Naive B cell (primary cell): ENCODE data around the gene RELL1. TPM values are rescaled to one million over a fixed set of nuclear protein-coding genes. Genes with fewer than 3 reads are reported as not detected.
A peak's percentile ranks its signal among the peaks of the same experiment; 100 is the strongest.

Experiments
- ATAC-seq, 2 donors: fragments of 150-1000 bp; cut with Tn5 transposase; 2 replicates each; pipeline ENCODE4 v1.10.0; 2021; ENCODE audit warnings: low read depth in 2 of 2, mild to moderate bottlenecking in 2 of 2, moderate library complexity in 2 of 2
- DNase-seq: peaks from one replicate; pipeline ENCODE4 v3.0.0; 2022
- H3K27ac Mint-ChIP-seq, 6 donors: one replicate each; pipeline ENCODE4 v1.8.0; 2020 to 2022; ENCODE audit warnings: mild to moderate bottlenecking in 6 of 6, mixed read lengths in 6 of 6, moderate library complexity in 5 of 6, inconsistent platforms in 2 of 6
- H3K27me3 Mint-ChIP-seq, 3 donors: one replicate each; pipeline ENCODE4 v1.8.0; 2021 to 2022; ENCODE audit warnings: mixed read lengths in 3 of 3, mild to moderate bottlenecking in 1 of 3
- H3K36me3 Mint-ChIP-seq, 2 donors: one replicate each; pipeline ENCODE4 v1.8.0; 2020 to 2022; ENCODE audit warnings: mixed read lengths in 2 of 2, inconsistent platforms in 1 of 2, mild to moderate bottlenecking in 1 of 2
- H3K4me1 Mint-ChIP-seq, 3 donors: one replicate each; pipeline ENCODE4 v1.8.0; 2020 to 2022; ENCODE audit warnings: mixed read lengths in 3 of 3, inconsistent platforms in 1 of 3, mild to moderate bottlenecking in 1 of 3, moderate library complexity in 1 of 3
- H3K4me3 Mint-ChIP-seq, 8 donors: one replicate each; pipeline ENCODE4 v1.8.0; 2020 to 2022; ENCODE audit warnings: mild to moderate bottlenecking in 8 of 8, mixed read lengths in 8 of 8, moderate library complexity in 8 of 8, inconsistent platforms in 2 of 8
- H3K9me3 Mint-ChIP-seq, 7 donors: one replicate each; pipeline ENCODE4 v1.8.0; 2020 to 2022; ENCODE audit warnings: mixed read lengths in 7 of 7, mild to moderate bottlenecking in 5 of 7, inconsistent platforms in 2 of 7, moderate library complexity in 1 of 7
- polyA plus RNA-seq, 6 donors: library from polyadenylated mRNA; unstranded; fragments of 300-500 nt; fragmentation: Illumina TruSeq; gene quantifications; one replicate each; pipeline ENCODE4 v1.2.3, GENCODE V29; 2021; ENCODE audit warnings: low read depth in 6 of 6

Gene RELL1, protein sequence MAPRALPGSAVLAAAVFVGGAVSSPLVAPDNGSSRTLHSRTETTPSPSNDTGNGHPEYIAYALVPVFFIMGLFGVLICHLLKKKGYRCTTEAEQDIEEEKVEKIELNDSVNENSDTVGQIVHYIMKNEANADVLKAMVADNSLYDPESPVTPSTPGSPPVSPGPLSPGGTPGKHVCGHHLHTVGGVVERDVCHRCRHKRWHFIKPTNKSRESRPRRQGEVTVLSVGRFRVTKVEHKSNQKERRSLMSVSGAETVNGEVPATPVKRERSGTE
- 1 to 10 TPM in 1 of 6 donors, under 1 TPM in 3, not detected in 2; 0.32 to 1.2 (median 0.59) TPM for polyA plus RNA-seq

DNA sequence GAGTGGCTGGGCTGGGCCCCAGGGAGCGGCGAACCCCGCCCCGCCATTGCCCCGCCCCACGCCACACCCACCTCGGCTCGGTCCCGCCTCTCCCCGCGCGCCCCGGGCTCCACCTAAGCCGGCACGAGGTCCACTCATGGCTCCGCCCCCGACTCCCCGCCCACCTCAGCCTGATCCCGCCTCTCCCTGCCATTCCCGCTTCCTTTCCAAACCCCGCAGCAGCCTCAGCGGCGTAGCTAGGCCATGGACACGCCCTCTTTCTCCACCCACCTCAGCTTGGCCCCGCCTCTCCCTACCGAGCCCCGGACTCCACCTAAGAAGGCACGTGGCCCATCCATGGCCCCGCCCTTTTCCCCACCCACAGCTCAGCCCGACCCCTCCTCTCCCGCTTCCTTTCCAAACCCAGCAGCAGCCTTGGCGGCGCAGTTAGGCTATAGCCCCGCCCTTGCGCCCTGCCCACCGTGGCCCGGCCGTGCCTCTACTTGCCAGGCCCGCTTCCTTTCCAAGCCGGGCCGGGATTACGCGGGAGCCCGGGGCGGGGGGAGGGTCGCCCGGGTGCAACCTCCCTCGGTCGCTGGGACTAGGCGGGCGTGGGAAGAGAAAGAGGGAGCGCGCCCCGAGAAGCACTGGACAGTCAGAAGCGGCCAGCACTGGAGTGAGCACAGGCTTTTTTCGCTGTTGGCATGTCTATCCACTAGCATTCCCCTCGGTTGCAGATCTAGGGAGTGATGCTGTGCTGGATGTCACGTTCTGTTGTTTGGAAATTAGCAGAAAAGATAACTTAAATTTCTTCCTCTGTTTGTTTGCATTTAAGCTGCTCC lies at the start of gene RELL1:
Gene RELL1 (minus strand): TSS at position 4 of the 821 bp plus-strand sequence. CDS start 89 bp downstream, outside the sequence.
- ATAC-seq (peak; percentile 78 to 79), DNase-seq (peak; percentile 89)
- Mint-ChIP-seq H3K9me3 (peaks cover 0 to 1% (median 0%) of the 10 kb centered on the region in 7 donors), H3K4me3 (peak within 1 kb of the TSS; percentile 92 to 98 (median 96)), H3K36me3 (no peaks in the 10 kb centered on the region), H3K27ac (peak within 1 kb of the TSS; percentile 87 to 98 (median 94)), H3K4me1 (peaks cover 23 to 34% (median 33%) of the 10 kb centered on the region in 3 donors), H3K27me3 (peaks cover 0 to 13% (median 9%) of the 10 kb centered on the region in 3 donors)

DNA sequence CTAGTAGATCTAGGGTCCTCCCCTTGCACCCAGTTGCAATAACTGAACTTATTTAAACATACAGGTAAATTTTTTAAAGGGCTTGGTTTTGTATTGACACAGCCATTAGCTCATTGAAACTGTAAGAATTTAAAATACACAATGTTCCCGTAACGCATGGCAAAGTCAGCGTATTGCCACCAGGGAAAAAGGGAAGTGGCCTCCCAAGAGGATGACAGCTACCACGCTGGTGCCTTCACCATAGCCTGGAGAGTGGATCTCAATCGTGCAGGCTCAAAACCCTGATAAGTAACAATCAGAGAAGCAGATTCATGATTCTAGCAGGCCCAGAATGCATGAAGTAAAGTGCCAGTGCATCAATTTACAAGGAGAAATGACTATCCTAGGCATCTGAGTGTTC lies 49.4 kb upstream of the RELL1 start:
- H3K27ac Mint-ChIP-seq: peak overlapping the region in 1 of 6 donors; percentile 22
- peaks cover 0 to 5% (median 3%) of the 10 kb centered on the region in 3 donors for H3K4me1 Mint-ChIP-seq
- no peaks in the 10 kb centered on the region for H3K27me3 Mint-ChIP-seq
- ATAC-seq (peak in 1 of 2 donors; percentile 30), DNase-seq (no peak)
- H3K9me3 Mint-ChIP-seq: no peaks in the 10 kb centered on the region
- H3K4me3 Mint-ChIP-seq: peak overlapping the region in 1 of 8 donors; percentile 15
- no peaks in the 10 kb centered on the region for H3K36me3 Mint-ChIP-seq

DNA sequence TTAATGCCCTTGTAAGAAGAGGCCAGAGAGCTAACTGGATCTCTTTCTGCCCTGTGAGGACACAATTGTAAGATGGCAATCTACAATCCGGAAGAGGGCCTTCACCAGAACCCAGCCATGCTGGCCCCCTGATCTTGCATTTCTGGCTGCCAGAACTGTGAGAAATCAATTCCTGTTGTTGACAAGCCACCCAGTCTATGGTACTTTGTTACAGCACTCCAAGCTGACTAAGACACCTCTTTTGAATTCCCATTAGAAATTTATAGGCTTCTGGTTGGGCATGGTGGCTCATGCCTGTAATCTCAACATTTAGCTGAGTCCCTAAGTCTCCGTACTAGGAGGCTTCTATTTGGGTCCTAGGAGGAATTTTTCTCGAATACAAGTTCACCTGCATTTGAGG lies 48.8 kb upstream of the RELL1 start:
- DNase-seq: no peak
- Mint-ChIP-seq H3K4me3 (no peak overlapping the region), H3K27me3 (no peaks in the 10 kb centered on the region), H3K9me3 (no peaks in the 10 kb centered on the region), H3K27ac (no peak overlapping the region), H3K4me1 (peaks cover 0 to 5% (median 3%) of the 10 kb centered on the region in 3 donors), H3K36me3 (no peaks in the 10 kb centered on the region)
- no peak for ATAC-seq

DNA sequence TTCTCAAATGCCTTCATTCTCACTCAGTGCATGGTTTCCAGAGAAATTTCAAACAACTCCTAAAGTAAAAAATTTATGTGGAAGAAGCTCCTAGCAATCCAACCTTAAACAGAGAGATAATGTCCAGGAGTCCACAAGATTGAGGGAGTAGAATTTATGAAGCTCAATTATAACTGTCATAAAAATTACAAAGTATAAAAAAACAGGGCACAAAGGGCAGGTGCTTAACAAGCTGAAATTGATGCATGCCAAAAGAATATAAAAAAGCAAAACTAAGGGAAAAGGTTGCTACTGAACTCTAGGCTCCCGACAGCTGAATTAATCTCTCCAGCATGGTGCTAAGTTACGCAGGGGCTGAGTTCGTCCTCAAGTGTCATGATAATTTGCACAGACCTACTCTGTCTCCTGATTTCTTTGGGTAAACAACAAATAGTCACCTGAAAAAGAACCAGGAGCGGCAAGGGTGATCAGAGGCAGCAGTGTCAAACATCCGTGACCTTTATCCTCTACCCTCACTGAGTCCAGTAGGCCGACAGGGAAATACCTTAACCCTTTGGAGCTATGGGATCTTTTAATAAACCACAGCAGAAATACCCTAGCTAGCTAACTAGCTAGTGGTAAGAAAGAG lies 47.2 kb upstream of the RELL1 start:
- Mint-ChIP-seq H3K9me3 (no peaks in the 10 kb centered on the region), H3K4me1 (peaks cover 0 to 10% (median 3%) of the 10 kb centered on the region in 3 donors), H3K27me3 (no peaks in the 10 kb centered on the region), H3K36me3 (no peaks in the 10 kb centered on the region), H3K4me3 (no peak overlapping the region), H3K27ac (peak overlapping the region in 1 of 6 donors; percentile 33)
- DNase-seq (no peak), ATAC-seq (no peak)

DNA sequence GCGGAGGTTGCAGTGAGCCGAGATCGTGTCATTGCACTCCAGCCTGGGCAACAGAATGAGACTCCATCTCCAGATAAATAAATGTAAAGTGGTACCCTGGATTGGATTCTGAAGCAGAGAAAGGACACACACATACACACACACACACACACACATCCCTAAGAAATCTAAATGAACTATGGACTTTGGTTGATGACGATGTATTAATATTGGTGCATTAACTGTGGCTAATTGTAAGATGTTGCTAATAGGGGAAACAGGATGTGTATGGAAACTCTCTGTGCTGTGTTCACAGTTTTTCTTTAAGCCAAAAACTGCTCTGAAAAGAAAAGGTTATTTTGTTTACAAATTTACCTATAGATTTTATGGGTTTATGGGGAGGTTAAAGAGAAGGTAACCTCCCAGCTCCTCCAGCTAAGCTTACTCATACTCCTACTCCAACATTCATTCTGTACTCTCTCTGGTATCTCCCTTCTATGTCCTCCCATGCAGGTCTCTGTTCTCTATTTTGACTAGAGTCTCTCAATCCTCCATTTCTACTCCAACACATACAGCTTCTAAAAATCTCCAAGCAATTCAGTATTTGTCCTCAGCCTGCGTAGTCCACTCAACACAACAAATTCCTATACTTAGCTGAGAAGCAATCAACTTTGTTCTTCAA lies 46.5 kb upstream of the RELL1 start:
- ATAC-seq: no peak
- peaks cover 0 to 1% (median under 1%) of the 10 kb centered on the region in 3 donors for H3K27me3 Mint-ChIP-seq
- peaks cover 0 to 11% (median 3%) of the 10 kb centered on the region in 3 donors for H3K4me1 Mint-ChIP-seq
- no peaks in the 10 kb centered on the region for H3K36me3 Mint-ChIP-seq
- no peaks in the 10 kb centered on the region for H3K9me3 Mint-ChIP-seq
- no peak for DNase-seq
- no peak overlapping the region for H3K27ac Mint-ChIP-seq
- no peak overlapping the region for H3K4me3 Mint-ChIP-seq

DNA sequence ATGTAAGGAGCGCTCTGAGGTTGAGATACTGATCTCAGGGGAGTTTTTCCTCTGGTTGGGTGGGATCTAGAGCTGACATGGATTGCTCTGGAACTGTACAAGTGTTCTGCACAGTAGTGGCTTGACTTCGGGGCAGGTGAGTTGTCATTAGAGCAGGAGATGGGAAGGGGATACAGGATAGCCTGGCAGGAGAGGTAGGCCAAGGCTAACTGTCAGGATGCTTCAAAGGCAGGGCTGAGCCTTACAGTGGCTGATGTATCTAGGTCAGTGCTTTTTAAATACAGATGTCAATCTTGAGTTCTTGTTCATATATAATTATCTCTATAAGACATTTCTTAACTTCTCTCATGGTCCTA lies 43.5 kb upstream of the RELL1 start:
- Mint-ChIP-seq H3K36me3 (no peaks in the 10 kb centered on the region), H3K27ac (peak overlapping the region in 1 of 6 donors; percentile 14), H3K9me3 (no peaks in the 10 kb centered on the region), H3K4me1 (peaks cover 0 to 11% (median 0%) of the 10 kb centered on the region in 3 donors), H3K4me3 (peak overlapping the region in 1 of 8 donors; percentile 6), H3K27me3 (peaks cover 0 to 4% (median 3%) of the 10 kb centered on the region in 3 donors)
- DNase-seq (no peak), ATAC-seq (no peak)

DNA sequence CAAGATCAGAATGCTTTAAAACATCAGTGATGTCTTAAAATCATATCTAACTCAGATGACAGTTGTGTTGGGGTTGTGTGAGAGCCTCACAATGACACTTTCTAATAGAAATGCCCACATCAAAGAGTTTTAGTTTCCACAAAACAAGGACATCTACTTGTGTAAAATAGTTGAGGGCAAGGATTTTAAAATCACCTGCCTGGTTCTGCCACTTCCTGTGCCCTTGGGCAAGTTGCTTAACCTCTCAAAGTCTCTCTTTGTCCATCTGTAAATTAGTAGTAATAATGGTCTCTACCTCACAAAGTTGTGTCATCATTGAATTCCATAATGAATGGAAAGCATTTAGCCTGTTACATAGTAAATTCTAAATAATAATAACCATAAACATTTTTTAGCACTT lies 41.9 kb upstream of the RELL1 start:
- no peak overlapping the region for H3K4me3 Mint-ChIP-seq
- H3K27me3 Mint-ChIP-seq: peaks cover 3 to 6% (median 4%) of the 10 kb centered on the region in 3 donors
- no peak overlapping the region for H3K27ac Mint-ChIP-seq
- H3K4me1 Mint-ChIP-seq: peaks cover 0 to 11% (median 0%) of the 10 kb centered on the region in 3 donors
- DNase-seq (no peak), ATAC-seq (no peak)
- H3K9me3 Mint-ChIP-seq: peaks cover 0 to 2% (median 0%) of the 10 kb centered on the region in 7 donors
- no peaks in the 10 kb centered on the region for H3K36me3 Mint-ChIP-seq

DNA sequence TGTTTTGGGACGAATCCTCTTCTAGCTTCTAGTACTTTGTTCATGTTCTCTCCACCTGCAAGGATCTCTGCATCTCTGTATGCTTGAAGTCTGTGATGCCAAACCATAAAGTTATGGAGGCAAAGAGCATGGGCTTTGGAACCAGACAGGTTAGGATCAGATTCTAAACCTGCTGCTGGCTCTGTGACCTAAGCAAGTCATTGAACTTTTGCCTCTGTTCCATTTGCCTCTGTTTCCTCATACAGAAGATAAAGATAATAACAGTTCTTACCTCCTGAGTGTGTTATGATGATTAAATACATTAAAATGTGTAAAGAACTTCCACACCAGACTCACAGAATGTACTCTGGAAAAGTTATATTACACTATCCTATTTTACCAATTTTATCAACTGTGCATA lies 41.5 kb upstream of the RELL1 start:
- DNase-seq (no peak), ATAC-seq (no peak)
- no peak overlapping the region for H3K27ac Mint-ChIP-seq
- peaks cover 4 to 7% (median 6%) of the 10 kb centered on the region in 3 donors for H3K27me3 Mint-ChIP-seq
- H3K4me3 Mint-ChIP-seq: no peak overlapping the region
- no peaks in the 10 kb centered on the region for H3K36me3 Mint-ChIP-seq
- peaks cover 0 to 3% (median 0%) of the 10 kb centered on the region in 7 donors for H3K9me3 Mint-ChIP-seq
- peaks cover 0 to 11% (median 0%) of the 10 kb centered on the region in 3 donors for H3K4me1 Mint-ChIP-seq

DNA sequence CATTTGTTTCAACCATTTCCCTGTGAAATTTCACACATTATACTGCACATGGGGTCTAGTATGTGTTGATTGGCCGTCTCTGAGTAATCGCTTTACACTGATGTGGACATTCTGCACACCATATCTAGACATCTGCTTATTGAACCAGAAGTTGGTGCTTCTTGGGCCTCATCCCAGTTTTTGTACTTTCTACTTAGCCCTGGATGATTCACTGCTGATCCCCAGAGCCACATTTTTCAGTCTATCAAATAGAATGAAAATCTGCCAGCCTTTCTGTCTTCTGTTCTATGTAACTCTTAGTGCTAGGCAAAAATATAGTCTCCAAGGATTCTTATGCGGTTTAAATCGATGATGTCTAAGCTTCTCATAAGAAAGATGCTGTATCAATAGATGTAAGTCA lies 40.5 kb upstream of the RELL1 start:
- Mint-ChIP-seq H3K27me3 (peaks cover 4 to 7% (median 6%) of the 10 kb centered on the region in 3 donors), H3K4me3 (no peak overlapping the region), H3K9me3 (peaks cover 0 to 3% (median 0%) of the 10 kb centered on the region in 7 donors), H3K27ac (no peak overlapping the region), H3K36me3 (no peaks in the 10 kb centered on the region), H3K4me1 (peaks cover 0 to 11% (median 0%) of the 10 kb centered on the region in 3 donors)
- ATAC-seq (no peak), DNase-seq (no peak)

DNA sequence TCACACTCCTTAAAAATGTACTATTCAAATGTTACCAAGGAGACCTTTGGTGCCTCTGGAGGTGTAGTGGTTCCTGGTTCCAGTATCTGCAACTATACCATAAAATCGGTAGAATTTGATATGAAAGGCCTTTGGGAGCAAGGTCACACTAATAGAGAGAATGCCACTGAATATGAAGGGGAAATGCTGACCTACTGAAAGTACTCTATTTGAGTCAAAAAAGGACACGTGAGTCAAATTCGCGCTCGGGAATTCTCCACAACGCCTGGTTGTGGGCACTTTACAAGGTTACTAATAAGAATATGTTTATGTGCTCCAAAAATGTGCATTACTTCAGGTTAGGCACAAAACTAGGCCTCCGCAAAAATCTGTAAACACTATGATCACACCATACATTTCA lies 39.5 kb upstream of the RELL1 start:
- H3K27me3 Mint-ChIP-seq: peaks cover 4 to 7% (median 6%) of the 10 kb centered on the region in 3 donors
- peaks cover 0 to 11% (median 0%) of the 10 kb centered on the region in 3 donors for H3K4me1 Mint-ChIP-seq
- peaks cover 0 to 3% (median 0%) of the 10 kb centered on the region in 7 donors for H3K9me3 Mint-ChIP-seq
- no peak overlapping the region for H3K4me3 Mint-ChIP-seq
- no peak for DNase-seq
- H3K36me3 Mint-ChIP-seq: no peaks in the 10 kb centered on the region
- ATAC-seq: no peak
- H3K27ac Mint-ChIP-seq: no peak overlapping the region

DNA sequence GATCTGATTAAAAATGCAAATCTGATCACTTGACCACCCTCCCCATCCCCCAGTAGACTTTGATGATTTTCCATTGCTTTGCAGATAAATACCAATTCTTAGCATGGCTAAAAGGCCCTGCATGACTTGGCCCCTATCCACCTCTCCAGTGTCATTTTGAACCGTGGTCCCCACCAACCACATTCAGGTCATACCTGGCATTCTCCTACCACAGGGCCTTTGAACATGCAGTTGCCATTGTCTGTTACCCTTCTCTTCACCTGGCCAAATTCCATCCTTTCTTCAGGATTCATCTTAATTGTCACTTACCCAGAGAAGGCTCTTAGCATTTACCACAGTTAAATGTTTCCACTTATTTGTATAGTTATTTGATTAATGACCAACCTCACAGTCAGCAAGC lies 36.9 kb upstream of the RELL1 start:
- no peaks in the 10 kb centered on the region for H3K36me3 Mint-ChIP-seq
- DNase-seq (no peak), ATAC-seq (no peak)
- H3K4me3 Mint-ChIP-seq: no peak overlapping the region
- H3K27ac Mint-ChIP-seq: no peak overlapping the region
- H3K9me3 Mint-ChIP-seq: peaks cover 0 to 3% (median 0%) of the 10 kb centered on the region in 7 donors
- peaks cover 0 to 6% (median 0%) of the 10 kb centered on the region in 3 donors for H3K4me1 Mint-ChIP-seq
- H3K27me3 Mint-ChIP-seq: peaks cover 4 to 7% (median 6%) of the 10 kb centered on the region in 3 donors

DNA sequence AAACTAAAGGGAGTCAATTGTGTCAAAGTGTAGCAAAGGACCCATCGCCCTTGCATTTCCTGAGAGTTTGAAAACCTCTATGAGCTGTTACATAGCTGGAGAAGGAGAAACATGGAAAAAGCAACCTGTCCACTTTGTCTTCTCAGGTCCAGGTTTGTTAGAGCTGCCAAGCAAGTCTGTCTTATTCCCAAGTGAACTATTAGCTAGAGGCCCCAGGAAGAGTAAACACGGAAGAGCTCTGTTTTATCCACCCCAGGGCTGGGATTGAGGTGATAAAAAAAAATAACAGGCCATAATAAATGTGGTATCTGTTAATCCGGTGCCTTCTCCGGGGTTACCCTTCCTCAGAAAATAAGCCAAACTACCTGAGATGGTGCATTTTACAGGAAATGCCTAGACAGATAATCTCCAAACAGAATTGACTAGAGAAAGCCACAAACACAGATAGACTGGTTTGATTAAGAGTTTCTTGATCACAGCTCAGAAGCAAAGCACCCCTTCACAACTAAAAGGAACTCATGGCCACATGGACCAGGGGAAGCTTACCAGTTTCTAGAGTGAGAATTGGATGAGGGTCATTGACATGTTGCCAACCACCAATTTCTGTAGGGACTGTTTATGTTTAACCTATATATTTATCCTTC lies 35.9 kb upstream of the RELL1 start:
- peak overlapping the region in 1 of 6 donors; percentile 73 for H3K27ac Mint-ChIP-seq
- no peaks in the 10 kb centered on the region for H3K4me1 Mint-ChIP-seq
- H3K36me3 Mint-ChIP-seq: no peaks in the 10 kb centered on the region
- H3K9me3 Mint-ChIP-seq: peaks cover 0 to 3% (median 0%) of the 10 kb centered on the region in 7 donors
- H3K27me3 Mint-ChIP-seq: peaks cover 0 to 6% (median 4%) of the 10 kb centered on the region in 3 donors
- no peak for DNase-seq
- no peak overlapping the region for H3K4me3 Mint-ChIP-seq
- no peak for ATAC-seq
